HL-60 (cell line): ENCODE measurements around the gene P2RX5.

Source experiments
- CTCF ChIP-seq: IDR thresholded peaks from one replicate; pipeline ENCODE4 v1.5.1; 2011; ENCODE audit warnings: low read length, control low read depth, inconsistent platforms; ENCODE audit not compliant: insufficient read depth
- POLR2AphosphoS5 ChIP-seq: IDR thresholded peaks from 2 replicates; pipeline ENCODE4 v1.6.1; 2012; ENCODE audit warnings: low read depth

GRCh38 chr17:3679531-3680126 is 16.3 kb downstream of the P2RX5 start:
- TF ChIP-seq CTCF (no peak), POLR2AphosphoS5 (no peak)
